Measurements from ENCODE around the gene TPRG1. TPM values are rescaled to one million over a fixed set of nuclear protein-coding genes. Genes with fewer than 3 reads are reported as not detected.

Gene TPRG1
- total and polyA plus RNA-seq, 2 of the 4 experiments (the other 2 are of a cell fraction): 0.17 TPM; not detected in 1

- no peaks in the 10 kb centered on the region for H3K4me1 ChIP-seq (ENCODE audit: control insufficient read depth, insufficient read depth, low read length)
- H2BK120ac ChIP-seq (ENCODE audit: low read depth, low read length): no peak overlapping the region
- H2BK15ac ChIP-seq (ENCODE audit: low read depth, low read length): no peak overlapping the region
- H3K18ac ChIP-seq (ENCODE audit: low read depth, low read length): no peak overlapping the region
- H3K9ac ChIP-seq (ENCODE audit: low read depth, low read length): no peak overlapping the region
- peaks cover 26% of the 10 kb centered on the region for H3K27me3 ChIP-seq (ENCODE audit: control insufficient read depth, insufficient read depth, low read length)
- no peak overlapping the region for H4K5ac ChIP-seq (ENCODE audit: low read depth, low read length)
- no peak overlapping the region for H3K4me2 ChIP-seq (ENCODE audit: low read depth, low read length)
- H3K56ac ChIP-seq (ENCODE audit: extremely low read depth, insufficient read depth, low read length): no peak overlapping the region
- H2AFZ ChIP-seq (replicated peaks; ENCODE audit: low read length, poor library complexity): no peak overlapping the region
- no peaks in the 10 kb centered on the region for H3K79me1 ChIP-seq (ENCODE audit: low read depth in 1 of 2, low read length in 2 of 2)
- no peak overlapping the region for H2AK5ac ChIP-seq (ENCODE audit: low read depth, low read length)
- no peak overlapping the region for H4K91ac ChIP-seq (ENCODE audit: insufficient read depth, low read depth, low read length)
- H3K36me3 ChIP-seq (ENCODE audit: control insufficient read depth, insufficient read depth, low read length): no peaks in the 10 kb centered on the region
- WGBS, 2 experiments (ENCODE audit: extremely low coverage in 2 of 2, insufficient read length in 1 of 2): 88% methylated on average over 4 of the region's 11 CpGs; no CpG with 5 or more reads in 1 of the 2 experiments
- BruUV-seq (replicated peaks): no TSS peak
- dilution Hi-C loops (cut with HindIII; ENCODE audit: low sequenced_read_pairs, unreplicated experiment): no loop called here
- H2BK20ac ChIP-seq (ENCODE audit: low read depth, low read length): no peak overlapping the region
- no peak overlapping the region for H3K4me3 ChIP-seq (ENCODE audit: insufficient read depth, low read depth, low read length)
- H2BK5ac ChIP-seq (ENCODE audit: low read depth, low read length, poor library complexity, severe bottlenecking): no peak overlapping the region
- TF ChIP-seq BHLHE40 (IDR thresholded peaks at IDR 0.05; ENCODE audit: low read depth, low read length): no peak
- no peak for TF ChIP-seq RAD21 (IDR thresholded peaks at IDR 0.05; ENCODE audit: low read length)
- TF ChIP-seq USF2 (IDR thresholded peaks at IDR 0.05; ENCODE audit: low read depth, low read length): no peak
- TF ChIP-seq MAFK (IDR thresholded peaks at IDR 0.05; ENCODE audit: low read depth, low read length): no peak
- TF ChIP-seq CTCF (conservative IDR thresholded peaks at IDR 0.05; ENCODE audit: low read depth, low read length): no peak
- no peak for TF ChIP-seq POLR2A (IDR thresholded peaks at IDR 0.05; ENCODE audit: low read depth, low read length)
- no peak for TF ChIP-seq NFE2L2 (IDR thresholded peaks at IDR 0.05; ENCODE audit: low read depth, low read length)
- no peak for TF ChIP-seq SMC3 (IDR thresholded peaks at IDR 0.05; ENCODE audit: low read depth, low read length)
- TF ChIP-seq ELK1 (IDR thresholded peaks at IDR 0.05; ENCODE audit: borderline replicate concordance, low read depth, low read length): no peak
- TF ChIP-seq CHD1 (IDR thresholded peaks at IDR 0.05; ENCODE audit: low read depth, low read length): no peak
- no peak for TF ChIP-seq CEBPB (IDR thresholded peaks at IDR 0.05; ENCODE audit: low read depth, low read length)
- no peak for TF ChIP-seq MXI1 (IDR thresholded peaks at IDR 0.05; ENCODE audit: borderline replicate concordance, low read depth, low read length)
- TF ChIP-seq RCOR1 (IDR thresholded peaks at IDR 0.05; ENCODE audit: insufficient replicate concordance, low read length): no peak
- no peak for TF ChIP-seq RFX5 (IDR thresholded peaks at IDR 0.05; ENCODE audit: low read depth, low read length)
- no peak overlapping the region for H3K4ac ChIP-seq (ENCODE audit: low read depth, low read length)
- ChIA-PET POLR2A (ENCODE audit: unreplicated experiment) (no interaction called here), CTCF (no interaction called here)
- no peak overlapping the region for H2AK9ac ChIP-seq (replicated peaks; ENCODE audit: low read depth, low read length, poor library complexity)
- H4K8ac ChIP-seq (ENCODE audit: low read depth in 2 of 2, low read length in 2 of 2): no peak overlapping the region
- H3K23ac ChIP-seq (ENCODE audit: low read depth, low read length): no peak overlapping the region
- no peak for ATAC-seq (ENCODE audit: low read depth)
- no peaks in the 10 kb centered on the region for H3K9me1 ChIP-seq (ENCODE audit: insufficient read depth, low read length)
- no peak overlapping the region for H3K14ac ChIP-seq (replicated peaks; ENCODE audit: low read depth, low read length)
- no peak overlapping the region for H3K27ac ChIP-seq (ENCODE audit: insufficient read depth, low read length)
- in situ Hi-C loops (cut with MboI; ENCODE audit: low sequenced_read_pairs): loop anchor here (10.0 kb wide), 1 partner anchor 1423 kb away; no protein-coding TSS in a partner anchor
- intact Hi-C loops (cut with micrococcal nuclease): no loop called here
- H3K9me3 ChIP-seq (ENCODE audit: control insufficient read depth, insufficient read depth, low read length): no peaks in the 10 kb centered on the region
- DNase-seq: no peak
- no peaks in the 10 kb centered on the region for H4K20me1 ChIP-seq (ENCODE audit: insufficient read depth, low read length)
These were observed 14.4 kb upstream of the TPRG1 start for GRCh38 chr3:189157232-189158007.
